GM18873 (cell line): ENCODE results near the gene HIVEP3.

ENCODE experiments used
- ATAC-seq: cut with Tn5 transposase; IDR thresholded peaks from one replicate; pipeline ENCODE4 v1.9.1; 2021; ENCODE audit warnings: mild to moderate bottlenecking, moderate library complexity, moderate number of reproducible peaks; ENCODE audit not compliant: unreplicated experiment, low FRiP score

HIVEP3 gene

DNA sequence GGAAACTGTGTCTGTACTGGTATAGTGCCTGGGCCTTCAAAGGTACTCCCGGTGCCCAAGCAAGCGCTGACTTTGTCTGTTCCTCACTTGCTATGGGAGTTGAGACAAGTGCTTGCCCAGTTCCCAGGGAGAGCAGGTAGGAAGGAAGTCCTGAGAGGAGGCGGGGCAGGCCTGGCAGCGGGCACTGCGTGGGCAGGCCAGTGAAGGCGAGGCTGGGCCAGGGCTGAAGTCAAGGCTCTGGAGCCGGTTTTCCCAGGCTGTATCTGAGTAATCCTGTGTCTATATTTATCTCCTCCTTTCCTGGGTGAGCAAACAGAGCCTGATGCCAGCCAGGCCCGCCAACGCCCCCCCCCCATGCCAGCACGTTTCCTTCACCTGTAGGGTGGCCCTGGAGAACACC, 418.3 kb downstream of the HIVEP3 start:
- no peak for ATAC-seq

DNA sequence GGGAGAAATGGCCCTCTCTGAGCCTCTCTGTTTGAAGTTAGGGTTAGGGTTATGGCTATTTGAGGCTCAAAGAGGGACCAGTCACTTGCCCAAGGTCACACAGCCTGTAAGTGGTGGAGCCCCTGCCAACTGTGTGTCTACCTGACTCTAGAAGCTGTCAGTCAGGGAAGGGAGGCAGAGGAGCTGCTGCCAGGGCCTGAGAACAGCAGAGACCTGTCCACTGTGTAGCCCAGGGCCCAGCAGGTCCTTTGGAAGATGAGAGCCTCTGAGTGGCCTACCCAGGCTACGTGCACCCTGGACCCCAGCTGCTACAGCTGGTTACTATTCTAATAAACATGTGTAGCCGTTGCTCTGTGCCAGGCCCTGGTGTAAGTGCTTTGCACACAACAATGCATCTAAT, 419.1 kb downstream of the HIVEP3 start:
- ATAC-seq: no peak

GRCh38 chr1:41498804-41499203, 419.9 kb downstream of the HIVEP3 start:
- ATAC-seq: no peak

GRCh38 chr1:41498391-41498790, 420.3 kb downstream of the HIVEP3 start:
- no peak for ATAC-seq

DNA sequence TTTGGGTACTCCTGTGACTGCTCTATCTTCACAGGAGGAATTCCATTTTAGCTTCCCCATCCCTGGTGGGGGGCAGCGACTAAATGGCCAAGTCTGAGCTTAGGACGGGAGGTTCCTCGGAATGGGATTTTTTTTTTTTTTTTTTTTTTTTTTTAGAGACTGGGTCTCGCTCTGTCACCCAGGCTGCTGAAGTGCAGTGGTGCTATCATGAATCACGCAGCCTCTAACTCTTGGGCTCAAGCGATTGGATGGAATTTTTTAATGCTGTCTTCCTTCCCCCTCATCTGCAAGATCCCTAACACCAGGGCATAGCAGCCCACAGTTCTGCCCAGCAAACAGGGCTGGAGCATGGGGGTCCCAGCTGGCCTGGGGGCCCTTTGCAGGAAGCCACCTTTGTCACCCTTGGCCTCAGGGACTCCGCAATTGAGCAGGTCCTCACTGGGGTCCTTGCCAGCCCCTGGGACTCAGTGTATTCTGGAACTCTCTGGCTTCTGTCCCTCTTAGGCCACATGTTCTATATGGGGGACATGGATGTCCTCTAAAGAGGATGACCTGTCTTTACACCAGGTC, 421.2 kb downstream of the HIVEP3 start:
- no peak for ATAC-seq

- no peak for ATAC-seq
Observed at GRCh38 chr1:41497056-41497440, 421.7 kb downstream of the HIVEP3 start.

DNA sequence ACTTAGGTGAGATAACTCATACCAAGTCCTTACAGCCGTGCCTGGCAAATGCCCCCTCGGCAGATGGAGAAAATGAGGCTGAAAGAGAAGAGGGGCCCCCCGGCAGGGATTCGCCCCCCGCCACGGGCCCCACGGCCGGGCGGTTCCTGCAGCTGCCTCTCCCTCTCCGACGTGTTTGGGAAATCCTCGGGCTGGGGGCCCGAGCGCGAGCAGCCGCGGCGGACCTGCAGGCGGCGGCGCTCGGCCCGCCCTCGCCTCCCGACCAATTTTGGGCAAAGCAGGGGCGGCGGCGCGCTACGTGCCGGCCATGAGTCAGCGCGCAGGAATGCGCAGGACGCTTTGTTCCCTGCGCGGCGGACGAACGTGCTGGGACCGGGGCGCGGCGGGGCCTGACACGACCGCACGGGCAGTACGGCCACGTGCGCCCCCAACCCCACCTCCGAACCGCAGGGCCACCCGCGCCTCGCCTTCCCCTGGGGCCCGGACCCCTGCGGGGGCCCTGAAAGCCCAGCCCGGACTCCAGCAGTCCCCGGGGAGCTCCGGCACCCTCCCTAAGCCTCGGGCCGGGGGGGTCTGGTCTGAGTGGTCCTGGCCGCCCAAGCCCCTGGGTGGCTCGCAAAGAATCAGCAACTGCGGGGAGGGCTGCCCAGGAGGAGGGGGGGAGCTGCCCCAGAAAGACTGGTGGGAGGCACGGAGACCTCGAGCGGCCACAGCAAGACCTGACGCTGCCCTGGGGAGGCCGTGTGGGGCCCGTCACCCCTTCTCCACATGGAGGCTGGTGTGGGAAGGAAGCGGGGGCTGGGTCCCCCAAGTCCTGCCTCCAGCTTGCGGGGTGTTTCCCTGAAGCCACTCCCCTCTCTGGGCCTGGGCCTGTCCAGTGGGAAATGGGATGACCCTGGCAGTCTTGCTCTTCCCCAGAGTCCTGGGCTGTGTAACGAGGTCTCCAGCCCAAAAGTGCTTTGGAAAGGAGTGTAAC, 422.4 kb downstream of the HIVEP3 start:
- no peak for ATAC-seq

GRCh38 chr1:41495210-41495948, 423.3 kb downstream of the HIVEP3 start:
- ATAC-seq: no peak

GRCh38 chr1:41494351-41495209, 424.1 kb downstream of the HIVEP3 start:
- ATAC-seq: no peak

DNA sequence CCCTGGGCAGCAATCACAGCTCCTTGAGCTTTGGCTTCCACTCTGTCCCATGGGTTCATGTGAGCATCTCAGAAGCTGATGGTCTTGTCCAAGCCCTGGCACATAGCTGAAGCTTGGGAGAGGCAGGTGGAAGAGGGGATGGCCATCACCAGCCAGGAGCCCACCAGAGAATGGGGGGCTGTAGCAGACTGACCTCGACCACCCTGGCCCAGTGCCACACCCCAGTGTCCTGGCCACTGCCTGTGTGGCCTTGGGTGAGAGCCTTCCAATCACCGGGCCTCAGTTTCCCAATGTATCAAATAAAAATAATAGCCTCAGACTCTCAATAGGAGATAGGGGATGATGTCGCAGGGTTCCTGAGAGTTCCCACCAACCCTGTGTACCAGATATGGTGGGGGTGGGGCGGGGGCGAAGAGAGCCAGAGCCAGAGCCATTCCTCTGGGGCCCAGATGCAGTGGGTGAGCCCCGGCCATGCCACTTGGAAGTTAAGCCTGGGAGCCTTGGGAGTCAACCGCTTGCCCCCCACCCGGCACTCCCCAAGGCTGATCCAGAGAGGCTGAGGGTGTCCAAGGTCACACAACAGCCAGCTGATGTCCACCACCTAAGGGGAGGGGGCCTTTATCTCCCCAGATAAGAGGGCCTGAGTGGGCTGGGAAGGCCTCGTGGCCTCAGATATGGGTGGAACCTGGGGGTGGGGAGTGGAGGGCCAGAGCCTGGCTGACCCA, 424.9 kb downstream of the HIVEP3 start:
- ATAC-seq: no peak

GRCh38 chr1:41493117-41493536, 425.6 kb downstream of the HIVEP3 start:
- ATAC-seq: no peak

- ATAC-seq: no peak
Observed at GRCh38 chr1:41492341-41492848, 426.3 kb downstream of the HIVEP3 start.

DNA sequence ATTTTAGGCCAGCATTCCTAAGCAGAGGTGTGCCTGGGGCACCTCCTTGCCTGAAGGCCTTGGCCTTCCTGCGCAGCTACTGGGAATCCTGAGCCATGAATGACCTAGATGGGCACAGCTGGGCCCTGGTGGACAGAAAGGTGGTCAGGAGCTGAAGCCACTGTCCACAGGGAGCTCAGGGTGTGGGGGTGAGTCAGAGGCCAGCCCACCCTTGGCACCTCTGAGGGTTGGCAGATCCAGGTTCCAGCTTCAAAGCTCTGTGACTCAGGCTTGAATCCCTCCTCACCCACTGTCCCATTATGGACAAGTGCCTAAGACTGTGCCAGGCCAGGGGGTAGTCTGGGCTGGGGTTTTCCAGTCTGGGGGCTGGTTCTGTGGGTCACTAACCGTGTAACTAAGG, 427.8 kb downstream of the HIVEP3 start:
- no peak for ATAC-seq

DNA sequence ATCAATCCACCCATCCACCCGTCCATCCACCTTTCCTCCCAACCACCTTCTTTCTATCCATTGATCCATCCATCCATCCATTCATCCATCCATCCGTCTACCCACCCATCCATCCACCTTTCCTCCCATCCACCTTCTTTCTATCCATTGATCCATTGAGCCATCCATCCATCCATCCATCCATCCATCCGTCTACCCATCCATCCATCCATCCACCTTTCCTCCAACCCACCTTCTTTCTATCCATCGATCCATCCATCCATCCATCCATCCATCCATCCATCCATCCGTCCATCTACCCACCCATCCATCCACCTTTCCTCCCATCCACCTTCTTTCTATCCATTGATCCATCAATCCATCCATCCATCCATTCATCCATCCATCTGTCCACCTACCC, 429.2 kb downstream of the HIVEP3 start:
- no peak for ATAC-seq

GRCh38 chr1:41488040-41488951, 430.4 kb downstream of the HIVEP3 start:
- no peak for ATAC-seq

DNA sequence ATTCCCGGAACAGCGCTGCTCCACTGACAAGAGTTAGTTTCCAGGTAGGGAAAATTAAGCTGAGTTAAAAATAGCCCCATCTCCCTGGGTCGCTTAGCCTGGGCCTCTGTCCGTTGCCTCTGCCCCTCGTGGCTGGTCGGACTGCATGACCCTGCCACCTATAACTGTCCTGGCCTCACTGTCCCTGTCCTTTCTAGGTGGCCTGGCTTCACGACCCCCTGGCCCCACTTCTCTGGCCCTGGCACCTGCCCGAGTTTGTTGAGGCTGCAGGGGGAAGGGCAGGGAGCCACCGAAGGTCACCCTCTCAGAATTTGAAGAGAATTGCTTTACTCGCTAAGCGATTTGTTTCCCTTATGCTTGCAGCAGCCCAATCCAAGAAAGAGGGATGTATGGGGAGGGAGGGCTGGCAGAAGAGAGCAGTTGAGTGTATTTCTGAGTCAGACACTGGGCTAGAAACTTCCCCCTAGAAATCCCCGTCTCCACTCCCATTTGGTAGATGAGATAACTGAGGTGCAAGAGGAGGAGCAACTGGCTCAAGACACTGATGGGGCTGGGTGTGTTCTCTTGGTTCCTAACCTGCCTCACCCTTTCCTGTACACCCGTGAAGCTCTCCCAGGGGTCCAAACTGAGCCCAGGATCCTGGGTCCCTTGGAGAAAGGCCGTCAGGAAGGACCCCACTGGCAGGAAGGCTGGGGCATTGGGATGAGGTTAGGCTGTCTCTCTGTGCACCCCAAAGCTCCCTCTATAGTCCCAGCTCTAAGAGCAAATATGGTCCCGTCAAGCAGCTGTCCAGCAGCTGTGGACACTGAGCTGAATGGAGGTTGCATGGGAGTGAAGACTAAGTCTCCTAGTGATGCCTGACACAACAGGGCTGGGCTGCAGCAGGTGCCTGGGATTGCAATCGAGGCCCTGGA, 431.3 kb downstream of the HIVEP3 start:
- no peak for ATAC-seq

DNA sequence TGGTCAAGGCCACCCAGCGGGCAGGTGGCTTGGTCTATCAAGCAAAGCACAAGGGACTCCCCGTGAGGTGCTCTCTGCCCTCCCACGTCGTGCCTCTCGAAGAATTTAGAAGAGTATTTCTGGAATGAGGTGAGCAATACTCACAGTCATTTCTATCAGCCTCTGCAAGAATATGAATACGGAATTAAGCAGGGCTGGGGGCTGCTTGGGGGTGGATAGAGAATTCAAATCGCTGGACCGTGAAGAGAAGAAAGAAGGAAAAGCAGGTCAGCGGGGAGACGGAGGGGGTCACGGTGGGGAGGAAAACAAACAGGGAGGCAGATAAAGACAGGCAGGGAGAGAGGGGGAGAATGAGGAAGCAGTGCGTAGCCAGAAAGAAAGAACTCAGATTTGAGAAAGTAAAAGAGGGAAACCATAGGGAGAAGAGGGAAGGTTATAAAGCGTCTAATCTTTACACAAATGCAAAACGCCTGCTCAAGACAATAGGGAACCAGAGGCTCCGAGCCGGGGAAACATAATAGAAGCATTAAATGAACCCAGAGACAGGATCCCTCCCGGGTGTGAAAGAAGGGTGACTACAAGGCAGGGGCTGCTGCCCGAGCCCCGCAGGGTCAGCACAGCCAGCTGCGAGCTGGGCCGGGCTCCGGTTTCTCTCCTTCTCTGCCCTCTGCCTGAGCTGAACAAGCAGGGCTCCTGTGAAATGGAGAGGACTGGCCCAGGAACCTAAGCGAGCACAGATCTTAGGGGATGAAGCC, 432.2 kb downstream of the HIVEP3 start:
- ATAC-seq: no peak
